CMK (cell line): ENCODE data around the gene ZNRD2.

Experiments
- DNase-seq: peaks from one replicate; pipeline ENCODE4 v3.0.0-alpha.2; 2010; ENCODE audit warnings: low read depth

ZNRD2 gene

GRCh38 chr11:65588199-65589054 lies 18.1 kb downstream of the ZNRD2 start:
- DNase-seq, result no peak

- DNase-seq, result peak; percentile 92
Observed at GRCh38 chr11:65589444-65590239, 19.4 kb downstream of the ZNRD2 start.

DNA sequence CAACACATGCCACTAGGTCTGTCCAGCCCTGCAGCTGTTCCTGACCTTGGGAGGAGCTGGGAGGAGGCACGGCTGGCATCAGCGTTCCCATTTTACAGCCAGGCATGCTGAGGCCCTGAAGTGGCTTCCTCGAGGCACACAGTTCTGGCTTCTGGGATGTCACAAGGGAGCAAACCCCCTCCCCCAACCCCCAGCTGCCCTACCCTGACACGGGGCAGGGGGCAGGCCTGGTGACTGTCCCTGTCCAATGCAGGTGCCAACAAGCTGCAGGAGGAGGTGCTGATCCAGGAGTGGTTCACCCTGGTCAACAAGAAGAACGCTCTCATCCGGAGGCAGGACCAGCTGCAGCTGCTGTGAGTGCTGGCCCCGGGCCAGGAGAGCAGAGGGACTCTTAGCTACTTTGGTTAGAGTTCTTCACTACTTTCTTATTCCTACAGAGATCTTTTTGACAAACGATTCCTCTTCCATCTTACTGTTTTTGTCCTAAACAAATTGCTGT lies 20.0 kb downstream of the ZNRD2 start:
- no peak for DNase-seq

DNA sequence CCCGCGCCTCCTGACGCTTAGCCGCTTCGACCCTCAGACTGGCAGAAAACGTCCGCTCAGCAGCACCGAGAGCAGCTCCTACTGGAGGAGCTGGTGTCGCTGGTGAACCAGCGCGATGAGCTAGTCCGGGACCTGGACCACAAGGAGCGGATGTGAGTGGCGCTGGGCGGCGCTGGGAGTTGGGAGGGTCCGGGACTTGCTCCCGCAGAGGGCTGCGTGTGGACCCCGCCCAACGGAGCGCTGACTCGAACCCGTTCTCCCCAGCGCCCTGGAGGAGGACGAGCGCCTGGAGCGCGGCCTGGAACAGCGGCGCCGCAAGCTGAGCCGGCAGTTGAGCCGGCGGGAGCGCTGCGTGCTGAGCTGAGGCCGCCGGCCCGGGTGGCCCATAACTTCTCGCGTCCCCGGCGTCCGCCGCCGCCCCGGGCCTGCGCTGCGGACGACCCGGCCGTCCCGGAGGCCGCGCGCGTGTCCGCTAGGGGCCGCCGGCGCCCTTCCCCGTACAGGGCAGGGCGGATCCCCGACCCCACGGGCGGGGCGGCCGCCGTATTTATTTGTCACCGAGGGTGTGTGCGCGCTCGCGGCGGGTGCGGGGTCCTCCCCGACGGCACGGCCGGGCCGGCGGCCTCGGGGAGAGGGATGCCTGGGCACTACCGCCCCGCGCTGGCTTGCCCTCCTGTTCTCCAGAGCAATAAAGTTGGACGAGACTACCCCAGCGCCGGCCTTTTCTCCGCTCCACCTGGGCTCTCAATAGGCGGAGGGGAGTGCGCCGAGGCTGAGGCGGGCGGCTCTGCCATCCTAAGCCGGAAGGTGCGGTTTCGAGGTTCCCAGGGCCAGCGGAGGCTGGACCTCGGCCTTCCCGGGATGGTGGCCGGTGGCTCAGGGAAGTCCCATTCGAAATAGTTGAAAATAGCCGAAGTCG lies 21.9 kb downstream of the ZNRD2 start:
- DNase-seq, result no peak

GRCh38 chr11:65592858-65593517 lies 22.7 kb downstream of the ZNRD2 start:
- DNase-seq, result no peak

DNA sequence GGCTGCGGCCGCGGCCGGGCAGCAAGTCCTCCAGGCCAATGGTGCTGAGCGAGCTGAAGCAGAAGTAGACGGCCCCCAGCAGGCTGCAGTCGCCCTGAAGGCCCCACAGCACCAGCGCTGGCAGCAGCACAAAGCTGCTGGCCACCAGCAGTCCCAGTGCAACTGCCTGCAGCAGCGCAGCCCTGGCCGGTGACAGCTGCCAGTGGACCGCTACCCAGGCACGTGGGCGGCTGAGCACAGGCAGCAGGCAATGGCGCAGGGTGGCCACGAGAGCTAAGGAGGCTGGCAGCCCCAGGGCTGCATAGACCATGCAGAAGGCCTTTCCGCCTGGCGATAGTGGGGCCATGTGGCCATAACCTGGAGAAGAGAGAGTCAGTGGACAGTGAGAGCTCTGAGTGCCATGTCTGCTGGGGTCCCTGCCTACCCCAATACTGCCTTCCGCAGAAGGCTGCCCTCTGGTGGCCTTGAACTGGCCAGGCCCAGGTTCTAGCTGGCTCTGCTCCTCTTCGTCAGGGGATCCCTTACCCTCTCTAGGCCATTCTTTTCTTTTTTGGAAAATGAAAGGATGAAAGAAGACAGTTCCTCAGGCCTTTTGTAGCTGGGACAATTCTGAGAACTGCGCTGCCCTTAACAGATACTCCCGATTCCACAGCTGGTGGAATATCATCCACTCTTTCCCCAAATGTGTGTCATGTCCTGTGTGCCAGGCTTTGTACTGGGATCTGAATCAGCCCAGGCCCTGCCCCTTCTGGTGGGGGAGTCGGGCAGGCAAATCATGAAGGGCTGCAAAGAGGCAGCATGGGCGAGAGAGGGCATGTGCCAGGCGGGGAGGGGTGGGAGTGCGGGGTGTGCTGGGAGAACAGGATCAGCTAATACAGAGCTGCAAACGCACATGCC lies 23.5 kb downstream of the ZNRD2 start:
- DNase-seq, result no peak

- DNase-seq, result no peak
Observed at GRCh38 chr11:65595131-65595530, 24.9 kb downstream of the ZNRD2 start.

DNA sequence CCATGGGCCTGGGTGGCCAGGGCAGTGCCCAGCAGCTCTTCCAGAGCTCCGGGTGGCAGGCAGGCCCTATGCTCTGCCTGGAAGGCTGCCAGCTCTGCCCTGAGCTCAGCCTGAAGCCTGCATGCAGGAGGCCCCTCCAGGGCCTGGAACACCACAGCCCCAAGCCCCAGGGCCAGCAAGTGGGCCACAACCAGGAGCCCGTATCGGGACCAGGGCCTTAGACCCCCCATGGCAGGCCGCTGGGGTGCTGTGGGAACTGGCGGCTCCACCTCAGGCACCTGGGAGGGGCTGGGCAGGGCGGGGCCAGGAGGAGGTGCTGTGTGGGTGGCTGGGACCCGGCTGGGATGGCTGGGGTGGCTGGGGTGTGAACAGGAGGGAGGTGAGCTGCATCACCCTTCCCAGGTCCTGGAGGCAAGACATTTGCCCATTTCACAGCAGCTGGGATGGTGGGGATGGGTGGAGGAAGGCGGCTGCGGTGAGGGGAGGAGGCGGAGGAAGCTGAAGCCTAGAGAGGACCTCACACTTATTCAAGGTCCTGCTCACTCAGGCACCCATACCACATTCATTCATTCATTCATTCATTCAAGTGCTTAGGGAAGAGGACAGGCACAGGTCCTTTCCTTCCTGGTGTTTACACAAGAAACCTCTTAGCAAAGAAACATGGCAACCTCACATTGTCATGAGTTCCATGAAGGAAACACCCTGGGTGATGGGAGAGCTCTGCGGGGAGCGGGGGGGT lies 25.4 kb downstream of the ZNRD2 start, which contains the start of gene KCNK7:
TSS of gene KCNK7 (minus strand) at position 258 of the 739 bp plus-strand sequence. CDS start at position 230, 28 bp downstream.
- DNase-seq, result no peak

- DNase-seq, result no peak
Observed at GRCh38 chr11:65596520-65596919, 26.2 kb downstream of the ZNRD2 start.

DNA sequence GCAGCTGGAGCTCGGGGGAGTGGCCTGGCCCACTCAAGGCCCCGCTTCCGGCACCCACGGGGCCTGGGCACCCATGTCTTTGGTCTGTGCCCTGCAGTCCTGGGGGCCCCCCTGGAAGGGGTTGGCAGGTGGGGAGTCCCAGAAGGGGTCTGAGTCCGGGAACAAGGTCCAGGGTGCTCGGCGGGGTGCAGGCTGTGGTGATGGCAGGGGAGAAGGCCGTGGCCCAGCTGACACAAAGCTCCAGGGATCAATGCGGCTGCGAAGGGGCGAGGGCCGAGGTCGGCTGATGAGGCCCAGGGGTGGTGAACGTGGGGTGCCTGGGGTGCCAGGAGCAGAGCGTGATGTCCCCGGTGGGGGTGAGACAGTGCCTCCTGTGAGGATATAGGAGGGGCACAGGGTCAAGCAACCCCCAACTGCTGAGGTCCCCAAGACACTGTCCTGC lies 28.0 kb downstream of the ZNRD2 start:
- no peak for DNase-seq

- DNase-seq, result no peak
Observed at GRCh38 chr11:65599216-65599954, 29.1 kb downstream of the ZNRD2 start.

GRCh38 chr11:65599955-65600246 lies 29.6 kb downstream of the ZNRD2 start:
- no peak for DNase-seq

DNA sequence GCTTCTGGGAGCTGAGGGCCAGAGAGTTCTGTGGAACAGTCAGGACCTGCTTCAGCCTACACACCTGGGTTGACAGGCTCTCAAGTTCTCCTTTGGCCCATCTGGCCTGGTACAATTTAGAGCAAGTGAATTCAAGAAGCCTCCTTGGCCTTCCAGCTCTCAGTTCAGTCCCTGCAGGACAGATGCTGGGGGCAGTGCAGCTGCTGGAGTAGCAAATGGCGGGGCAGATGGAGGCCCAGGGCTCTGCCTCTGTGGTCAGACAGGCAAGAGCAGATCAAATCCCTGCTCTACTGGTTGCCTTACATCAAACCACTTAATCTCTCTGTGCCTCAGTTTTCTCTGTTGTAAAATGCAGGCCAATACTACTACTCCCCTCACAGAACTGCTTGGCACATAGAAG lies 34.0 kb downstream of the ZNRD2 start:
- no peak for DNase-seq

GRCh38 chr11:65606876-65607613 lies 36.8 kb downstream of the ZNRD2 start:
- no peak for DNase-seq

DNA sequence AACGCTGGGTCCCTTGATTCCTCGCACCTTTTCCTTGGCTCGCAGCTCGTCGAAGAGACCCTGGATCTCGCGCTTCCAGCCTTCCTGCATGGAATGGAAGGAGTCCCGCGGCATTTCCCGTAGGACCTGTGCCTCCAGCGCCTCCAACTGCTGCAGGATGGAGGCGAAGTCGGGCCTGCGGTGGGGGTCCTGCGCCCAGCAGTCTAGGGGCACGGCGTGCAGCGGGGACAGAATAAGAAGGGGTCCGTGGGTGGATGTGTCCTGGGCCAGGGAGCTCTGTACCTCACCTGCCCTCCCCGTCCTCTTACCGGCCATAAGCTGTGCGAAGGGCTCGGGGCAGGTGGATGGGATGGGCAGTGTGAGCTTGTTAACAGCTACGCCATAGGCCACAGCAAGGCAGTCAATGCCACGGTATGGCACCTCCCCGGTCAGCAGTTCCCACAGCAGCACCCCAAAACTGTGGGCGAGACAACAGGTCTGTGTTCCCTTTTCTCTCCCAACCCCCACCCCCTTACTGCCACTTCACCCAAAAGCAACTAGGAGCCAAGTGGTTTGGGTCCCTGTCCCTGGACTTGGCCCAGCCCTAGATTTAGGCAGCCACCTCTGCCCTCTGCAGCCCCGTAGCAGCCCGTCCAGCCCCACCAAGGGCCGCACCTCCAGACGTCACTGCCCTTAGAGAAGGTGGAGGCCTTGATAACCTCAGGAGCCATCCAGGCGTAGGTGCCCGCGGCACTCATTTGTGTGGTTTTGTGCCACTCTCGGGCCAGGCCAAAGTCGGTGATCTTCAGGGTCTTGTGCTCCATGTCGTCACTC lies 37.5 kb downstream of the ZNRD2 start:
- no peak for DNase-seq

- no peak for DNase-seq
Observed at GRCh38 chr11:65609229-65609628, 39.0 kb downstream of the ZNRD2 start.

- DNase-seq, result no peak
Observed at GRCh38 chr11:65609665-65610064, 39.4 kb downstream of the ZNRD2 start.
